Endothelial cell of umbilical vein (primary cell): ENCODE data around the gene CYP27A1.

ENCODE experiments used
- EZH2 ChIP-seq: IDR thresholded peaks from 2 replicates; pipeline ENCODE4 v1.6.1; 2012; ENCODE audit warnings: borderline replicate concordance, low read depth, mild to moderate bottlenecking, moderate library complexity, low read length, inconsistent platforms; ENCODE audit not compliant: severe bottlenecking
- JUN ChIP-seq: IDR thresholded peaks from 2 replicates; pipeline ENCODE4 v1.6.1; 2011; ENCODE audit warnings: borderline replicate concordance, low read depth; ENCODE audit not compliant: insufficient read length, insufficient read depth

DNA sequence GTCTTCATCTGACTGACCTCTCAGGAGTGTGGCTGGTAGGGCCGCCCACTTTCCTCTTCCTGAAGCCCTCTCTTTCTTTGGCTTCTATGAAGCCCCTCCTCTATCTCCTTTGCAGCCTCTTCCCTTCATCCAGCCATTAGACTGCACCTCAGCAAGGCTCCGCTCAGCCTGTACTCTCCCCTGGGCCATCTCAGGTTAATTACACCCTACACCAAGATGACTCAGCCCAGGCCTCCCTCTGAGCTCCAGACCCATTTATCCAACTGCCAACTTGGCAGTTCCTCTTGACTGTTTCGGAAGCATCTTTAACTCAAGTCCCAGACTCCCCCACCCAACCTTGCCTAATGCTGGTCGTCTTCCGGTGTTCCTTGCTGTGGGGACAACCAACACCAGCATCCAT, 71.8 kb downstream of the CYP27A1 start:
- no peak for TF ChIP-seq JUN
- no peak for TF ChIP-seq EZH2
